NCI-H1092 treated with DMSO at 0.1 percent for 48 hours (cell line): ENCODE data around the gene HOTAIR.

Experiments
- DNase-seq: peaks from one replicate; lab custom pipeline; 2025; lab: John Stamatoyannopoulos, UW

HOTAIR gene

GRCh38 chr12:54011665-54012532 is 37.1 kb upstream of the HOTAIR start:
- DNase-seq, result no peak

GRCh38 chr12:54010972-54011664 is 36.4 kb upstream of the HOTAIR start:
- no peak for DNase-seq

DNA sequence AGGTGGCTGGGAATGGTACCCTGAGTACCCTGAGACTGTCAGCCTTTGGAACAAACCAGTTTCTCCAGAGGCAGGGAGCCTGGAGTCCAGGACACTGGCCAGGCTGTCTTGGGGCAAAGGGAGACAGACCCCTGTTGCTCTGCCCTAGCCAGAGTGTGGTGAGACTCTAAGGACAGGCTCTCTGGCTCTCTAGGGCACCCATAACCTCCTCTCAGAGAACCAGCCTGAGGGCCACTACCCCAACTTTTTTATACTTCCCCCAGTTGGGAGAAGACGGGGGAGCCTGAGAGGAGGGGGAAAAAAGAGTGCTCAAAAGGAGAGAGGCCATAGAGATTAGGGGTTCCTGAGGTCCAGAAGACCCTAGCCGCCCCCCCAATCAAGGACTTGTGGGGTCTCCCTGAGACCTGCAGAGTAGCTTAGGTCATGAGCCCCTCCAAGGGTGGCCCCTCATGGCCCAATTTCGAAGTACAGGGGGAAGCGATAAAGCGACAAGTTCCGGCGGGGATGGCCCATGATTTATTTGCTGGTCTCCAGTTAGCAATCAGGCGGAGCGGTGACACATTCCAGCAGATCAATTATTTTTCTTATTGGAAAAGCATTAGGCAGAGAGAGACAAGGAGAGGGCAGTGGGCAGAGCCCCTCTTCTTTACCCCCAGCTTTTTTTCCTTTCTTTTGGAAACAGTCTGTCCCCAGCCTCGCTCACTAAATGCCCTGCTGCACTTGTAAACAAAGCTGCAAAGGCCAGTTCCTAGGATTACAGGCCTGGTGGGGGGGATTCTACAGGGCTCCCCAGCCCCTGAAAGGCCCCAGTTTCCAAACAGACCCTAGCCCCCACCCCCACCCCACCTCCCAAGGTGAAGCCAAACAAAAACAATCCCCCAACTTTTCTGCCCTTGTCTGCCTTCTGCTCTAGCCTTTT is 35.6 kb upstream of the HOTAIR start:
- DNase-seq, result no peak

DNA sequence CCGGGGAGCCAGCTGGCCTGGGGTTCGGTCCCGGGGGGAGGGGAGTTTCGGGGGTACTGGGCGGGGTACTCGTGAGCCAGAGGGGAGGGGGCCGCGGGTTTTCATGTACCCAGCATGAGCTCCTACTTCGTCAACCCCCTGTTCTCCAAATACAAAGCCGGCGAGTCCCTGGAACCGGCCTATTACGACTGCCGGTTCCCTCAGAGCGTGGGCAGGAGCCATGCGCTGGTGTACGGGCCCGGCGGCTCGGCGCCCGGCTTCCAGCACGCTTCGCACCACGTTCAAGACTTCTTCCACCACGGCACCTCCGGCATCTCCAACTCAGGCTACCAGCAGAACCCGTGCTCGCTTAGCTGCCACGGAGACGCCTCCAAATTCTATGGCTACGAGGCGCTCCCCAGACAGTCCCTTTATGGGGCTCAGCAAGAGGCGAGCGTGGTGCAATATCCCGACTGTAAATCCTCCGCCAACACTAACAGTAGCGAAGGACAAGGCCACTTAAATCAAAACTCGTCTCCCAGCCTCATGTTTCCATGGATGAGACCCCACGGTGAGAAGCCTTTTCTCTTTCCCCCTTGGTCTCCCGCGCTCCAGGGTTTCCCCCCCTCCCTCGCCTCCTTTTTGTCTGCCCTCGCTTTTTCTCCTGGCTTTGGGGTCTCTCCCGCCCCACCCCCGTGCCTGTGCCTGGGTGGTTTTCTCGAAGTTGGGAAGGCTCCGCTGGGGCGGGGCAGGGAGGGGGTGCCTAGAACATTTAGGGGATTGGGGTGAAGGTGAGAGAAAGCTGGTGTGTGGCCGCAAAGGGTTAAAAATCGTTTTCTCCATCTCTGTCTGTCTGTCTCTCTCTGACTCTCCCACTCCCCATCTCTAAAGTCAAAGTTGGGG is 34.7 kb upstream of the HOTAIR start:
- DNase-seq, result peak; percentile 51

DNA sequence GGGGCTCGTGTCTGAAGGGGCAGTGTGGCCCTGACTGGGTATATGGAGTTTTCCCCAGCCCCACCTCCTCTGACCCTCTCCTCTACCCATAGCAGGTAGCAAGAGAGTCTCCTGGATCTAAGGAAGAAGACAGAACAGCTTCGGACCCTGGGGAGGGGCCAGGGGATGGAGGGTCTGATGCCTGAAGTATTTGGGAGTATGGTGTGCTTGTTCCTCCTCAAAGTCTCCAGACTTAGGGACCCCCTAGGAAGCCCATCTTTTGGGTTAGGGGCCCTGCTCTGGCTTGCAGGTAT is 33.5 kb upstream of the HOTAIR start:
- DNase-seq, result no peak

DNA sequence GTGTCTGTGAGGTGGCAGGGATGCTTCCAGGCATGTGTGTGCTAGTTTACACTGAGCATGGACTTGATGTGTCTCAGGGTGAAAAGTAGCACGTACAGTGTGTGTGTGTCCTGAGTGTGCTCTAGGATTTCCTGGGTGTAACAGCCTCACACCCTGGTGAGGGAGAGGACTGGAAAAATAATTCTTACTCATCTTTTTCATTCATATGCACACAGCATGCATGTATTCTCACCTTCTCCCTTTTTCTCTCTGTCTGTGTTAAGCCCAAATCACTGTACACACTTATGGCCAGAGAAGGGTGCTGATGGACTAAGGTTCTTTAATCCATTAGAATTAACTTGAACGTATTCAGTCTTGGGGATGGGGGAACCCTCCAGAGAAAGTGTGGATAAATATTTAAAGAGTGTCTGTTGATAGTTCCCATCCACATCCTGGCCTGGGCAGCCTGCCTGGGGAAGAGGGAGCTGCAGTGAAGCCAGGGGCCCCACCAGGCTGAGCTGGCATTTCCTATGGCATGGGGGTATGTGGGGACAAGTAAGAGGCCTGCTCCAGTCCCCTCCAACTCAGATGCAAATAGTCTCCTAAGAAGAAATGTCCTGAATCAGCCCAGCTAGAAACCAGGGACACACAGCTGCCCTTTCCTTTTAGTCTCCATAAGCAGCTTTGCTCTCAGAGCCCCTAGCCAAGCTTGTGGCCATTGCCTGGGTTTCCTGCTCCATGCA is 32.9 kb upstream of the HOTAIR start:
- no peak for DNase-seq

DNA sequence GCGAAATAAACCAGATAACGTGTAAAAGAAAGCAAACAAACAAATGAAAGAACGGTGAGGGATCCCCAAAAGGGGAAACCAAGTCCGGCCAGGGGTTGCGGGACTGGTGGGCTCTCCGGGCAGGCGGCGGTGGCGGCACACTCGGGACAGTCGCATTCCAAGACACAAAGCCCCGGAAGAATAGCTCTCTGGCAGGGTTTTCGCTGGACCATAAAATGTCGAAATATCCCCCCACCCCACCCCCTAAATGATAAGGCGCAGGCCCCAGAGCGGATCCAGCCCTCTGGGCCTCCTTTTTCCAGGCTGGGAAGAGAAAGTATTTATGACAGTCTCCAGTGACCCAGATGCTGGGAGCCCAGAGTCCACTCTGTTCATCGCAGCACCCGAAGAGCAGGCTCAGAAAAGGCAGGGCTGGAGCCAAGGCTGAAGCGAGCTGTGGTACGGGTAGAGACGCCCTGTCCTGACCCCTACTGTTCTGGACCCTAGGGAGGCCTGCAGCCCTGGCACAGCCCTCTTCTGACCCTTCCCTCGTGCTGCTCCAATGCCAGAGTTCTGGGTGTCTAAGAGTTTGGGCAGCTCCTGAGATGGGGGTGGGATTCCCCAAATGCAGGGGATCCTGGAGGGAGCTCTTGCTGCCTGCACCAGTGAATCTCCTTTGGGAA is 31.9 kb upstream of the HOTAIR start:
- no peak for DNase-seq

DNA sequence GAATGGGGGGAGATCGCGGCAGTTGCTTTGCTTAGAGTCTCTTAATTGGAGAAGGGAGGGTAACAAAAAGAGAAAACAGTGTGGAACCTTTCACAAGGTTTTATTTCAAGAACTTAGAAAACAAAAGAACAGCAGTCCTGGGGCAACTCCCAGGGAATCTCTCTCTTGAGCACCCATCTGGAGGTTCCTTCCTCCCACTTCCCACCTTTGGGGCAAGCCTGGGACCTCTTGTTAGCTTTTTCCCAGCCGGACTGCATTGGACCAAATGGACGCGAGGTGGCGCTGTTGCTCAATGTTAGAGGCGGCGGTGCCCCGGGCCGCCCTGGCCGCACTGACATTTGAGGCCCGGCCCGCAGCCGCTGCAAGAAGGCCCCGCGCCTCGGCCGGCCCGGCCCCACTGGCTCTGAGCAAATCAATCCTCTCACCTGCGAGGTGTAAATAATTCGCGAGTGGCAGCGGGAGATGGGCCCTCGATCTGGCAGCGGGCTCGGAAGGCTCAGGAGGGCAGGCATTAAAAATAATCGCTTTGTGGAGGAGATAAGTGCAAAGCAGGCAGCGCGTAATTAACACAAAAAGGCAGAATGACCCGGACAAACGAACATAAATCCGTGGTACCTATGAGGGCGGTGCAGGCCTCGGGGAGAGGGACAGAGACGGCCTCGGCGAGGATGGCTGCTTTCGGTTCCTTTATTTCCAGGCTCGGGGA is 31.3 kb upstream of the HOTAIR start:
- DNase-seq, result peak; percentile 70

DNA sequence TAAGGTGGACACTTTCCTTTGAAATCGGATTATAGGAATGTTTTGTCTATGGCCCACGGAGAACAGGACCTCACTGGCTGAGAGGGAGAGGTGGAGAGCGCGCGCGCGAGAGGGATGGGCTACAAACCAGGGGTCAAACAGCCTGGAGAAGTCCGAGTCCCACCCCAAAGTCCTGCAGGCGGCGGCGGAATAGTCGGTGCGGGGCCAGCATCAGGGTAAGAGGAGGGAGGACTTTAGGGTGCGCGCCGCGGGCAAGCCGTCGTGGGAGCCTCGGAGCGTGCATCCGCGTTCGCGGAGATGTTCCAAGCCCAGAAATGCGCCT is 30.7 kb upstream of the HOTAIR start:
- no peak for DNase-seq

- no peak for DNase-seq
Observed at GRCh38 chr12:54004841-54005530, 30.2 kb upstream of the HOTAIR start.

DNA sequence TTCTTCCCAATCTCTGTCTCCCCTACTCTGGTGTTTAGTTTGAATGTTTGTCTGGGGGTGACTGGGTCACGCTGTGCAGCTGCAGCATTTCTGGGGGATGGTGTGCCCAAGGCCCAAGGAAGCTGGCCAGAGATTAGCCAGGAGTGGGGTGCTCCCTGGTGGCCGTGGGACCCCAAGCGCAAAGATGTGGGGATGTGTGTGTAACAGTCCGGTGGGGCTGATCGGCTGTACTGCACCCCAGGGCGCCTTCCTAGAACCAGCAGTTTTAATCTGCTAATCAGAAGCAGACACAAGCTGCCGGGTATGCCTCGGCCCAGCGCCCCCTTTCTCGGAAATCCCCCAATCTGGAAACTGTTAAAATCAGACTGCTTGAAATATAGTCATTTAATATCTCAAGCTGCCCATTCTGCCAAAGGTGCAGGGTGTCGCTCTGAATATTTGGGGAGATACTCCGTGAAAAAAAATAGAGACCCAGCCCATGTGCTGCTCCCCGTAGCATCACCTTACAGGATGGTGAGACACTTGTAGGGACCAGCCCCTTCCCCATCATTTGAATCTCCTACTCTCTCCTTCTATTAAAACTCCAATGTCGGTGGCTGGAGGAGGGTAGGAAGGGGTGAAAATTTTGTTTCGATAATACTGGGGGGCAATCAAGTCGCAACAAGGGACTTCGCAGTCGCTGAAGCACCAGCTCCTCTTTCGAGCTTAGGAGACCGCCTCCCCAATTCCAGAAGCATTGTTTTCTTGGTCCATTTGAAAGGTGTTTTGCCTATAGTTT is 29.5 kb upstream of the HOTAIR start:
- no peak for DNase-seq

GRCh38 chr12:54003625-54004024 is 28.9 kb upstream of the HOTAIR start:
- DNase-seq, result no peak

DNA sequence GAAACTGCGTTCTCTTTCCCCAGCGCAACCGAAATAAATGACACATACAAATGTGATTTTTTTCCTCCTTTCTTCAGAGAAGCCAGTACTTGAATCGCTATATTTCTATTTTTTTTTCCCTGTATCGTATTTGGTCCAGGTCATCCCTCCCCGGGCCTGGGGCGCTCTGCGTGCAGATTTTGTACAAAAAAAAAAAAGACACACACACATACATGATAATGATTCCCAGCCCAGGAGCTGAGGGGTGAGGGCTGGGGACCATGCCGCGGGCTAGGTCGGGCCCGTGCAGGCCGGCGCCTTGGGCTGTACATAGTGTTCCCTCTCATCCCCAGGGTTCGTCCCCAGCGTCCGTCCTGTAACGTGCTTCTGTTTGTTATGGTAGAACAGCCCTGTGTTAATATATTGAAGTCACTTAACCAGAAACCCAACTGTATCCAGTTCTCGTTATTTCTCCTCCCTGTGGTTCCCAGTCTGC is 28.2 kb upstream of the HOTAIR start:
- DNase-seq, result no peak

GRCh38 chr12:54002278-54002914 is 27.6 kb upstream of the HOTAIR start:
- DNase-seq, result no peak

DNA sequence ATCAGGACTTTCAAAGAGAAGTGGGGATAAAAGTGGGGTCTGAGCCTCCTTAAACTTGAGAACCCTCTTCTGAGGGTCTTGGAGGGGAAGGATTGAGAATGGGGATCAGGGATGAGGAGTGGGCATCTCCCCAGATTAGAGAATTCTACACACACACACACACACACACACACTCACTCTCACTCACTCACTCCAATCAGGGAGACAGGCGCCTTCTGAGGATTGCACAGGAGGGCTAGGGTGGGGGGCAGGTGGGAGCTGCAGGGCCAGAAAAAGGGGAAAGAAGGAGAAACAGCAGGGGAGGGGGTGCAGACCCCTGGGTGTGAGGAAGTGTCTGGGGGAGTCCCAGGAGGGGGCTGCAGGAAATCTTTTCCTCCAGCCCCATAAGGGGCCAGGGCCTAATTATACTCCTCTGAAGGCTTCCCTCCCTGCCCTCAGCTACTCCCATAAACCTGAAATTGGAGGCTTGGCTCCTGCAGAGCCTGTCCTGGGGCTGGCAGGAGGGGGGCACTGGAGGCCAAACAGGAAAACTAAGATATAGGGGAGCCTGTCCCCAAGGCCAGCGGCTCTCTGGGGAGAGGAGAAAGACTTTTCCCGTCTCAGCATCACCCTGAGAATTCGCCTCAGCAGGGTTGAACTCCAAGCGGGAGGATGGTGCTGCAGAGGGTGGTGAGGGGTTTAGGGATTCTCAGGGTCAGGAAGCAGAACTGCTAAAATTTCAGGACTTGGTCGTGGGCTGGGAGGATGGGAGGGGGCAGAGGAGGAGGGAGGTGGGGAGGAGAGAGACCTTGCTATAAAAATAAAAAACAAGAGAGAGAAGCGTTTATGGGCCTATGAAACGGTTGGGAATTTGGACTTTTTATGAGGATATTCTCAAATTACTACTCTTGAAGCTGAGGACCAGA is 26.8 kb upstream of the HOTAIR start:
- DNase-seq, result no peak
